HG03521 (cell line): ENCODE results near the gene ZFP28.

Experiments
- ATAC-seq: cut with Tn5 transposase; IDR thresholded peaks from one replicate; pipeline ENCODE4 v1.9.1; 2021; ENCODE audit warnings: mild to moderate bottlenecking, moderate library complexity; ENCODE audit not compliant: unreplicated experiment

The ZFP28 gene

GRCh38 chr19:56595548-56595899 is 56.8 kb downstream of the ZFP28 start:
- ATAC-seq: no peak

- ATAC-seq: no peak
These were observed 57.9 kb downstream of the ZFP28 start for GRCh38 chr19:56596676-56597075.

GRCh38 chr19:56597696-56598095 is 58.9 kb downstream of the ZFP28 start:
- ATAC-seq: no peak

- ATAC-seq: no peak
These were observed 62.6 kb downstream of the ZFP28 start for GRCh38 chr19:56601375-56601774.

- ATAC-seq: no peak
These were observed 65.1 kb downstream of the ZFP28 start for GRCh38 chr19:56603829-56604228.
